ENCODE measurements around the gene YPEL4.

Gene YPEL4

GRCh38 chr11:57643802-57644201 lies 5.9 kb downstream of the YPEL4 start:
- Histone ChIP-seq H3K27ac (ENCODE audit: low read length) (no peak overlapping the region), H3K79me2 (ENCODE audit: insufficient read depth, low read length) (0 out of 2 replicates have a peak, but pooled peaks cover 4% of the 10 kb centered on the region), H3K9me3 (ENCODE audit: insufficient read depth, low read length, severe bottlenecking) (no peaks in the 10 kb centered on the region), H3K4me3 (ENCODE audit: low read depth in 1 of 2, low read length in 2 of 2) (no peak overlapping the region), H4K20me1 (ENCODE audit: insufficient read depth, low read length) (no peaks in the 10 kb centered on the region), H2AFZ (ENCODE audit: low read depth, low read length) (no peak overlapping the region), H3K4me1 (ENCODE audit: insufficient read depth, low read length) (peaks cover 57% of the 10 kb centered on the region), H3K36me3 (ENCODE audit: insufficient read depth, low read length) (no peaks in the 10 kb centered on the region), H3K4me2 (ENCODE audit: insufficient read depth, low read length) (no peak overlapping the region), H3K27me3 (ENCODE audit: insufficient read depth, low read length, poor library complexity) (peaks cover 33% of the 10 kb centered on the region), H3K9ac (ENCODE audit: low read depth, low read length) (no peak overlapping the region)
- no peak for DNase-seq
- no peak for TF ChIP-seq EZH2 (IDR thresholded peaks at IDR 0.05; ENCODE audit: borderline replicate concordance, low read depth, low read length, severe bottlenecking)
- TF ChIP-seq CTCF (IDR thresholded peaks at IDR 0.05; ENCODE audit: borderline replicate concordance, extremely low read depth, low read length, poor library complexity, severe bottlenecking), result no peak
- no peak for ATAC-seq (ENCODE audit: insufficient read depth, low read depth)

- Histone ChIP-seq H3K9me3 (ENCODE audit: insufficient read depth, low read length, severe bottlenecking) (no peaks in the 10 kb centered on the region), H3K9ac (ENCODE audit: low read depth, low read length) (no peak overlapping the region), H3K4me1 (ENCODE audit: insufficient read depth, low read length) (peaks cover 48% of the 10 kb centered on the region), H3K27ac (ENCODE audit: low read length) (peak overlapping the region; percentile 92; the same call in 1 of the 2 replicates), H3K4me3 (ENCODE audit: low read depth in 1 of 2, low read length in 2 of 2) (no peak overlapping the region), H3K36me3 (ENCODE audit: insufficient read depth, low read length) (no peaks in the 10 kb centered on the region), H2AFZ (ENCODE audit: low read depth, low read length) (no peak overlapping the region), H4K20me1 (ENCODE audit: insufficient read depth, low read length) (no peaks in the 10 kb centered on the region), H3K27me3 (ENCODE audit: insufficient read depth, low read length, poor library complexity) (peaks cover 7% of the 10 kb centered on the region), H3K4me2 (ENCODE audit: insufficient read depth, low read length) (no peak overlapping the region), H3K79me2 (ENCODE audit: insufficient read depth, low read length) (0 out of 2 replicates have a peak, but pooled peaks cover 4% of the 10 kb centered on the region)
- TF ChIP-seq EZH2 (IDR thresholded peaks at IDR 0.05; ENCODE audit: borderline replicate concordance, low read depth, low read length, severe bottlenecking) (no peak), CTCF (IDR thresholded peaks at IDR 0.05; ENCODE audit: borderline replicate concordance, extremely low read depth, low read length, poor library complexity, severe bottlenecking) (peak; percentile 83)
- ATAC-seq (ENCODE audit: insufficient read depth, low read depth), result peak; percentile 25
- peak; percentile 66 for DNase-seq
Measured at GRCh38 chr11:57641011-57641807, 8.5 kb downstream of the YPEL4 start.

- no peaks in the 10 kb centered on the region for H4K20me1 ChIP-seq (ENCODE audit: insufficient read depth, low read length)
- no peak for DNase-seq
- peak overlapping the region; percentile 72 for H3K4me2 ChIP-seq (ENCODE audit: insufficient read depth, low read length)
- TF ChIP-seq EZH2 (IDR thresholded peaks at IDR 0.05; ENCODE audit: borderline replicate concordance, low read depth, low read length, severe bottlenecking) (no peak), CTCF (IDR thresholded peaks at IDR 0.05; ENCODE audit: borderline replicate concordance, extremely low read depth, low read length, poor library complexity, severe bottlenecking) (no peak)
- no peak for ATAC-seq (ENCODE audit: insufficient read depth, low read depth)
- H3K4me1 ChIP-seq (ENCODE audit: insufficient read depth, low read length), result peaks cover 45% of the 10 kb centered on the region
- H2AFZ ChIP-seq (ENCODE audit: low read depth, low read length), result peak overlapping the region; percentile 67; the same call in 1 of the 2 replicates
- no peaks in the 10 kb centered on the region for H3K27me3 ChIP-seq (ENCODE audit: insufficient read depth, low read length, poor library complexity)
- peak overlapping the region; percentile 92 for H3K27ac ChIP-seq (ENCODE audit: low read length)
- peak overlapping the region; percentile 60 for H3K9ac ChIP-seq (ENCODE audit: low read depth, low read length)
- H3K36me3 ChIP-seq (ENCODE audit: insufficient read depth, low read length), result no peaks in the 10 kb centered on the region
- peak overlapping the region in 1 of 2 experiments; percentile 61; a peak in 1 of 4 replicates for H3K4me3 ChIP-seq (ENCODE audit: low read depth in 1 of 2, low read length in 2 of 2)
- 0 out of 2 replicates have a peak, but pooled peaks cover 4% of the 10 kb centered on the region for H3K79me2 ChIP-seq (ENCODE audit: insufficient read depth, low read length)
- no peaks in the 10 kb centered on the region for H3K9me3 ChIP-seq (ENCODE audit: insufficient read depth, low read length, severe bottlenecking)
Measured at GRCh38 chr11:57640068-57640800, 9.5 kb downstream of the YPEL4 start.
